NCI-H2029 treated with DMSO at 0.1 percent for 48 hours (cell line): ENCODE measurements around the gene ACIN1.

Source experiments
- DNase-seq: peaks from one replicate; lab custom pipeline; 2025; lab: John Stamatoyannopoulos, UW

The ACIN1 gene

DNA sequence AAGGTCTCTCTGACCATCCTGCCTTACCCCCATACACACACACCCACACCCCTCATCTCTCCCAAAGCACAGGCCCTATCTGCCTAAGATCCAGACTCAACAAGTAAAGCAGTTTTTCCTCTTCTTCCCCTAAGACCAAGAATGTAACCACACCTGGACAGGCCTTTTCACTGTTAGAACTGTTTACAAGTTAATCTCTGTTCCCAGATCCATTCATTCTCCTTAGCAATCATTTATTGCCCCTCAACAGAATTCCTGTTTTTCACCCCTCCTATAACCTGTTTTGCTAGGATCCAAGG is 11.8 kb upstream of the ACIN1 start:
- no peak for DNase-seq

DNA sequence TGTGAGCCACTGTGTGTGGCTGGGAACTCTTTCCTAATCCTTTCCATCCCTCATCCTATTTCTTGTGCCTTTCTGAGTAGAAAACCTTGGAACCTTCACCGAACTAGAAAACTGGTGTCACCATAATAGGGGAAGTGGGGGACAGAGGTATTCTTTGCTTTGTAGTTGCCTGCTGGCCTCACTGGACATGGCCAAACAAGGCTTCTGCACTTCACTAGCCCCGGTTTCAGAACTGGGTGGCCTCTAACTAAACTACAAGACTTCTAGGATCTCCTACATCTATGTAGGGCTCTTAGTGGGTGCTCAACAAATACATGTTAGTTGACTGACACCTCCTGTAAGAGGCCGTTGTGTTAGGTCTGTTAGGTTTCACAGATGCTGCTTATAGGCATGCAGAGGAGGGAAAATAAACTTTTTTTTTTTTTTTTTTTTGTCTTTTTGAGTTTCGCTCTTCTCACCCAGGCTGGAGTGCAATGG is 10.4 kb upstream of the ACIN1 start:
- DNase-seq, result no peak

DNA sequence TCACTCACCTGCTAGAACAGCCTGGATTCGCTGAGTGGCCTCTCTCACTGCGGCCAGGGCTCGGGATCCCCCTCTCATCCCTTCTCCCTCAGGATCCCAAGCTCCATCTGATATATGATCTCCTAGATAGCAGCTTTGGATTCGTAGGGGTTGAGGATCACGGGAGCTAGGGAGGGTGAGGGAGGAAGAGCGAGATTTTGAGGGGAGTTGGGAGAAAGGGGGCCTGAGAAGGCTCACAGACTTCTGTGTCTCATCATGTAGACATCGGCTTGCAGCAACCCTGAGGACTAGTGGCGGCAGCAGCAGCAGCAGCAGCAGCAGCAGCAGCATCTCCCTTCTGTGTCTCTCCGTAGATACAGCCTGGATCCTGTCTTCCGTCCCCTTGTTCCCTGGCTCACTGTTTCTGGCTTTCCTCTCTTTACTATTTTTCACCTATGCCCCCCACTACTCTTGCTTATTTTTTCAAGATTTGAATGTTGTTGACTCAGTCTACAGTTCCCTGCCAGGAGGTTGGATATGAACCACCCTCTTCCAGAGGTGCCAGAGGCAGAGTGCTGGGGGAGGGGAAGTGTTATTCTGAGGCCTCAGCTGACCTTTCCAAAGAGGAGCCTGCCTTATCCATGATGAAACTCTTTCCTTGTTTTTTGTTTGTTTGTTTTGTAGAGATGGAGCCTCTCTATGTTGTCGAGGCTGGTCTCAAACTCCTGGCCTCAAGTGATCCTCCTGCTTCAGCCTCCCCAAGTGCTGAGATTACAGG is 9.8 kb upstream of the ACIN1 start, which contains the start of gene CIROP:
Gene CIROP (minus strand): TSS at position 399 of the 757 bp plus-strand sequence. CDS start 69 bp downstream, at position 330.
- DNase-seq, result peak; percentile 90

- DNase-seq, result no peak
Observed at GRCh38 chr14:23104070-23104590, 9.2 kb upstream of the ACIN1 start.

DNA sequence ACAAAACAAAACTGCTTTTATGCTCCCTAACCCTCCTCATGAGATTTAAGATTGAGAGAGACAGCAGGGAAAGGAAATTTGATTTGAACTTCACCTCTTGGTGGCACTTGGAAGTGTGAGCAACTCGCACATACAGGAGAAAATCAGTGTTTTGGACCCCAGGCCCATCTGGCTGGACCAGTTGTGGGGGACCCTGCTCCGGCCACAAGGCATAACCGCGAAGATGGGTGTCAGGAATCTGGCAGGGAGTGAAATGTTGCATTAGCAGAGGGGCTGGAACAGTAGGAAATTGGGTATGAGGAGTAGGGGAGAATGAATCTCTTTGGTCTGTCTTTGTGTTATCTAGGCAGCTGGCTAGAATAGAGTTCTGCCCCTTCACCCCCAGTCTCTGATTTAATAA is 8.6 kb upstream of the ACIN1 start:
- DNase-seq, result no peak

GRCh38 chr14:23102801-23103200 is 7.9 kb upstream of the ACIN1 start:
- DNase-seq, result no peak

- no peak for DNase-seq
Observed at GRCh38 chr14:23101986-23102625, 7.2 kb upstream of the ACIN1 start.

- peak; percentile 100 for DNase-seq
Observed at GRCh38 chr14:23101213-23101970, 6.5 kb upstream of the ACIN1 start.

DNA sequence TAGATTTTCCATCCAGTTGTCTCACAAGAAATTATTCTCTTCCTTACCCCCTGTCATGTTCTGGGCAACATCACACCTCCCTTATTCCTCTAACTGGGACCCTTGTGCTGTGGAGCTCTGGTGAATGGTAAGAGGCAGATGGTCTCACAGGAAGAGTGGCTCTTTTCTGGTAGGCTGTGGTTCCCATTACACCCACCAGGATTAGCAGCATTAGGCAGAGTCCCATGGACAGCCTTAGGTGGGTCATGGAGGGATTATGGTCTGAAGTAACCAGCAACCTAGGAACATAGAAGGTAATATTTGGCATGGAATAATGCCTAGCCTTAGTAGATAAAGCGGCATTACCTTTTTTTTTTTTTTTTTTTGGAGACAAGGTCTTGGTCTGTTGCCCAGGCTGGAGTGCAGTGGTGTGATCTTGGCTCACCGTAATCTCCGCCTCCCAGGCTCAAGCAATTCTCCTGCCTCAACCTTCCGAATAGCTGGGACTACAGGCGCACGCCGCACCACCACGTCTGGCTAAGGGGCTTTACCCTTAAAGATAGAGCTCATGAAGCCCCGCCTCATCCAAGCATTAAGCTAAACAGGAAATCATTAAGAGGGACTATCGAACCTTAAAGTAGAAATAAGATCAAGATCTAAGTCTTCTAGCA is 4.4 kb upstream of the ACIN1 start:
- DNase-seq, result peak; percentile 75

DNA sequence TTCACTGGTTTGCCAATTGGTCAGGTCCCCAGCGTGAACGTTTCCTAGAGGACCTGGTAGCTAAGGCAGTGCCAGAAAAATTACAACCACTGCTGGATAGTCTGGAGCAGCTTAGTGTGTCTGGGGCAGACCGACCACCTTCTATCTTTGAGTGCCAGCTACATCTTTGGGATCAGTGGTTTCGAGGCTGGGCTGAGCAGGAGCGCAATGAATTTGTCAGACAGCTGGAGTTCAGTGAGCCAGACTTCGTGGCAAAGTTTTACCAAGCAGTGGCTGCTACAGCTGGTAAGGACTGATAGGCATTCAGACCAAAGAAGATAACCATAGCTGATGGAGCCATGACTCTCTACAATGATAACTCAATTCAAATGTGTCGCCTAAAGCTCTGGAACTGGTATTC is 2.9 kb upstream of the ACIN1 start:
- no peak for DNase-seq

- DNase-seq, result no peak
Observed at GRCh38 chr14:23095196-23096108, 516 bp upstream of the ACIN1 start, which contains the start of gene C14orf119. Gene C14orf119, plus strand, starts transcription at chr14:23095505. Its CDS starts 2,154 bp downstream, at chr14:23097659.

GRCh38 chr14:23093991-23094665 is 808 bp downstream of the ACIN1 start:
- DNase-seq, result no peak

DNA sequence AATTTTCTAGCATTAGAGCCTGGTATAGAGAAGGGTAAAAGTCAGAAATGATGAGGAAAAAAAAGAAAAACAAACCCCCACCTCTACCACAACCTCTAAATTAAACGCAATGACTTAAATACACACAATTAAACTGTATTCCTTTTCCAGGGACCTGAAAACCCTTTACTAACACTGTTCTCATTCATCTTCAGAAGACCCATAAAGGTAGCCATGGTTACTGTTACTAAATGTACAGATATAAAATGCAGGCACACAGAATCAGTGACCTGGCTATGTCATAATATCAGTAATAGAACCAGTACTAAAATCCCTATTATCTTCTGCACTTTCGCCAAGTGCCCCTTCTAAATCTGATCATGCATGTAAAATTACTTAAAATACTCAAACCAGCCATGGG is 1.4 kb downstream of the ACIN1 start:
- DNase-seq, result no peak

- no peak for DNase-seq
Observed at GRCh38 chr14:23093104-23093503, 1.8 kb downstream of the ACIN1 start.

DNA sequence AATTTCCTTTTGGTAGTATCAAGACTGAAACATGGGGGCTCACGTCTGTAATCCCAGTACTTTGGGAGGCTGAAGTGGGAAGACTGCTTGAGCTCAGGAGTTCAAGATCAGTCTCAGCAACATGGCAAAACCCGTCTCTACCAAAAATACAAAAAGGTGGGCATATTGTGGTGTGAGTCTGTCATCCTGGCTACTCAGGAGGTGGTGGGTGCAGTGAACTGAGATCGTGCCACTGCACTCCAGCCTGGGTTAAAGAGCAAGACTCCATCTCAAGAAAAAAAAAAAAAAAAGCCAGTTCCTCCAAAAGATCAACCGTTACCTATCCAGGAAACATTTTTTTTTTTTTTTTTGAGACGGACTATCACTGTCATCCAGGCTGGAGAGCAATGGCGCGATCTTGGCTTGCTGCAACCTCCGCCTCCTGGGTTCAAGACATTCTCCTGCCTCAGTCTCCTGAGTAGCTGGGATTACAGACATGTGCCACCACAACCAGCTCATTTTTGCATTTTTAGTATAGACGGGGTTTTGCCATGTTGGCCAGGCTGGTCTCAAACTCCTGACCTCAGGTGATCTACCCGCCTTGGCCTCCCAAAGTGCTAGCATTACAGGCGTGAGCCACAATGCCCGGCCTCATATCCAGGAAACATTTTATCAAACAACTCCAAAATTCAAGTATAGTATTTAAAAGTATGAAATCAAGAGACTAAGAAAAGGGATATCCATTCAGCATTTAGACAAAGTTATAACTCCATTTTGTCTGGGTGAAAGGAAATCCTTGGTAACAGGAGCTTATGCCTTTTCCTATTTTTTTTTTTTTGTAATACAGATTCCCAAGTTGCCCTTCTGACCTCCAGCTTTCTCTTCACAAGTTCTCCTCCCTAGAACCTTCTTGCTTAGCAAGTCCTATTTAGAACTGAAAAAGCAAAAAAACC is 3.4 kb downstream of the ACIN1 start:
- DNase-seq, result no peak

DNA sequence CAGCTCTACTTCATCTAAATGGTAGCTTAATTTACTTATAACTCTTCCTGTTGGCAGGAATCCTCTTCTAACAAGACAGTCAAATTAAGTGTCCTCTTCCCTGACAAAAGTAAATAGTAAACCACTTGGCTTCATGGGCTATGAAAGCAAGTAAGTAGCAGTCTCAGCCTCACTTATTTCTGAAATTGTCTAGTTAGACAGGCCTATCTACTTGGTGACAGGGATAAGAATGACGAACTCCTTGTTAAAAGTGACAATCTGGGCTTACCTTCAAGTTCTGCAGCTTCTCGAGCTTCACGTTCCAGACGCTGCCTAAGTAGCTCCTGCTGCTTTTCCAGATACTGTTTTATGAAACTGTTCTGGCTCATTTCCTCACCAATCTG is 4.7 kb downstream of the ACIN1 start:
- DNase-seq, result no peak

DNA sequence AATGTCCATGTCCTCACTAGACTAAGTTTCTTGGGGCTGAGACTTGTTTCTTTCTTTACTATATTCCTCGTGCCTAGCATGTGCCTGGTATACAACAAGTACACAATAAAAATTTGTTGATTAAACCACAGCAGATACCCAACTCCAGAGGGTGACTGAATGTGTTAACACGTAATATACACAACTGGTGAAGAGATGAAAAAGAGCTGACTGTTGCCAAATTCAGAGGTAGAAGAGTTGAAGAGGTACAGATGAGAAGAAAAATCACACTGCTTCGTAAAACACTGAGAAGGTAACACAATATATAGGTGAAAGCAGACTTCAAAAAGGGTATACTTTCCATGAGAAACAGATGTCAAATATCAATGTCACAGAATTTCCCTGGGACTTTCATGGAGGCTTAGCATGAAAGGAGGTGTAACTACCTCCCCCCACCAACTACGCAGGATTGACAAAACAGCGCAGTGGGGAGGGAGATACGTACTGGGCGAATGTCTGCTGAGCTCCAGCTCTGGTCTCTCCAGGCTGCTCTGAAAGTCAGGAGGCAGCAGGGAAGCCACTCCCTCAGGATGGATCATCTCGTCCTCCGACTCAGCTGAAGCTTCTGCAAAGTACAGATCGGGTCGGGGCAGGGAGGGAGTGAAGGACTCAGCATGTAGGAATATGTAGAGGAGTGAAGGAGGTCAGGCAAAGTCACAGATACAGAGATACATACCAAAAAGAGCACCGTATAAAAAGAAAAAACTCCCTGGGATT is 5.3 kb downstream of the ACIN1 start:
- DNase-seq, result no peak

GRCh38 chr14:23086565-23086964 is 8.4 kb downstream of the ACIN1 start:
- DNase-seq, result no peak

- no peak for DNase-seq
Observed at GRCh38 chr14:23085458-23085857, 9.5 kb downstream of the ACIN1 start.
